Fibroblast of pulmonary artery (primary cell): ENCODE results near the gene PTPRE.

Source experiments
- DNase-seq: peaks from one replicate; pipeline ENCODE4 v3.0.0-alpha.2; 2010; ENCODE audit warnings: low read depth
- H3K4me3 ChIP-seq: replicated peaks from 2 replicates; pipeline ENCODE4 v1.5.1; 2011; ENCODE audit warnings: low read depth, mild to moderate bottlenecking, control low read depth, low read length, moderate library complexity
- TF ChIP-seq, protein P1 (sequence below): IDR thresholded peaks from 2 replicates; pipeline ENCODE4 v1.5.1; 2011; ENCODE audit warnings: mild to moderate bottlenecking, control low read depth, low read length, inconsistent platforms; ENCODE audit errors: missing control alignments

PTPRE gene

DNA sequence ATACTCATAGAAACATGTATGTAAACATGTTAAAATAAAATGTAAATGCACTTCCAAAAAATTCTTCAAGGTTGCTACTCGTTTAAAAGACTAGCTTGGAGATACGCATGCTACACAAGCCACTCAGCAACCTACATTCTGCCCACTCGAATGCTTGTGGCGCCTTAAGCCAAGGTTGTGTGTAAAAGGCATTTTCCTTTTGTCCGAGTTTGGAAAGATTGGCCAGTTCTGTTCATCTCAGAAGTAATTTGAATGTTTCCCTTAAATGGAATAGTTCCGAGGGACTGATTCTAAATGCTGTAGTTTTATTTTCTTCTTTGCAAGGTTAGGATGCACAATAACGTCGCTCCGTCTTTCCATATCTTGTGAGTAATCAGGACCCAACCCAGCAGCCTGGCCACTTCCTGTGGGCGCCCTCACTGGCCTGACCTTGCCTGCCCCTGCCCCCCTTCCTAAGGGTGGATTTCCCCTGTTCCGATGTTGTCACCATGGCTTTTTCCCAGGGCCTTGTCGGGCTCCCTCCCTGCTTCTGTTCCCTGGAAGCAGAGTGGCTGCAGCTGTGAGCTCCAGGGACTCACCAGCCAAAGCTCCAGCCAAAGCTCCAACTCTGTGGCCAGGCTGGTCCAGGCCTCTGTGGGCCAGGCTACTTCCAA lies 70.6 kb downstream of the PTPRE start:
- TF ChIP-seq, protein P1, sequence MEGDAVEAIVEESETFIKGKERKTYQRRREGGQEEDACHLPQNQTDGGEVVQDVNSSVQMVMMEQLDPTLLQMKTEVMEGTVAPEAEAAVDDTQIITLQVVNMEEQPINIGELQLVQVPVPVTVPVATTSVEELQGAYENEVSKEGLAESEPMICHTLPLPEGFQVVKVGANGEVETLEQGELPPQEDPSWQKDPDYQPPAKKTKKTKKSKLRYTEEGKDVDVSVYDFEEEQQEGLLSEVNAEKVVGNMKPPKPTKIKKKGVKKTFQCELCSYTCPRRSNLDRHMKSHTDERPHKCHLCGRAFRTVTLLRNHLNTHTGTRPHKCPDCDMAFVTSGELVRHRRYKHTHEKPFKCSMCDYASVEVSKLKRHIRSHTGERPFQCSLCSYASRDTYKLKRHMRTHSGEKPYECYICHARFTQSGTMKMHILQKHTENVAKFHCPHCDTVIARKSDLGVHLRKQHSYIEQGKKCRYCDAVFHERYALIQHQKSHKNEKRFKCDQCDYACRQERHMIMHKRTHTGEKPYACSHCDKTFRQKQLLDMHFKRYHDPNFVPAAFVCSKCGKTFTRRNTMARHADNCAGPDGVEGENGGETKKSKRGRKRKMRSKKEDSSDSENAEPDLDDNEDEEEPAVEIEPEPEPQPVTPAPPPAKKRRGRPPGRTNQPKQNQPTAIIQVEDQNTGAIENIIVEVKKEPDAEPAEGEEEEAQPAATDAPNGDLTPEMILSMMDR, result no peak
- H3K4me3 ChIP-seq, result no peak overlapping the region
- DNase-seq, result peak; percentile 67

DNA sequence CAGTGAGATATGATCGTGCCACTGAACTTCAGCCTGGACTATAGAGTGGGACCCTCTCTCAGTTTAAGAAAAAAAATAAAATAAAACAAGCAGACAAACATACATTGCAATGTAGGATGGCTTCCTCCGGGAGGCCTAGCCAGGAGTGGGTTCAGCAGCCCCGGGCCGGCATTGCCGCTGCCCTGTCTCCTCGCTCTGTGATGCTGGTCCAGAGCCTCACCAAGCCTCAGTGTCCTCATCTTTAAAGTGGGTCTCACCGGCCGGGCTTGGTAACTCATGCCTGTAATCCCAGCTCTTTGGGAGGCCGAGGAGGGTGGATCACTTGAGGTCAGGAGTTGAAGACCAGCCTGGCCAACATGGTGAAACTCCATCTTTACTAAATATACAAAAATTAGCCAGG lies 71.6 kb downstream of the PTPRE start:
- TF ChIP-seq, protein P1, result no peak
- H3K4me3 ChIP-seq, result no peak overlapping the region
- DNase-seq, result no peak

DNA sequence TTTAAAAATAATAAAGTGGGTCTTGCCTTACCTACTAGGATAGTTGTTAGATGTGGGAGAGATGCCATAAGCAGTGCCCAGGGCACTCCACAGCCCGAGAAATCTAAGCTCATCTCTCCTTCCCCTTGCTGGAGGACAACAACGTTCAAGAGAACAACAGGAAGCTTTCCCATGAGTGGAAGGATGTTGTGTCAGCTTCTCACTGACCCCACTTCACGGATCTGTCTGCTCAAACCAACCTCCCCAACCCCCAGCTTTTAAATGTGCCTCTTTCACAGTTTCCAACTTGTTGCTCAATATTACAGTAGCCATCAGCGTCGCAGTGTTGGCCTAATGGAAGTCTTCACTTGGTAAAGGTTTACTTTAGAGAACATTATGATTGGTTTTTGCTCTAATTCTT lies 72.1 kb downstream of the PTPRE start:
- H3K4me3 ChIP-seq, result no peak overlapping the region
- TF ChIP-seq, protein P1, result no peak
- DNase-seq, result no peak

DNA sequence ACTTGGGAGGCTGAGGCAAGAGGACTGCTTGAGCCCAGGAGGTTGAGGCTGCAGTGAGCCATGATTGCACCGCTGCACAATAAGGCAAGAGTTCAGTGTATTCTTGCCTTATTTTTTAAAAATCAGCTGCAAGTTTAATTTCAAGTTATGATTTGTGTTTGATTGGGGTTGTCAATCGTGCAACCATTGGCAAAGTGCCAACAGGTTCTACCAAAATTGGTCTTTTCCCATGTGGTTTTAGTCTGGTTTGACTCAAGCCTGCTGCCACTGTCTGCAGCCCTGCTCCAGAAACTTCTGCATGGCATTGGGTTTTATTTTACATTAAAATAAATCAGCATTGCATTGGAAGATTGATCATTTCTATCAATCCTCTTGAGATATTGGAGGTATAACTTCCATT lies 72.7 kb downstream of the PTPRE start:
- TF ChIP-seq, protein P1, result no peak
- no peak overlapping the region for H3K4me3 ChIP-seq

DNA sequence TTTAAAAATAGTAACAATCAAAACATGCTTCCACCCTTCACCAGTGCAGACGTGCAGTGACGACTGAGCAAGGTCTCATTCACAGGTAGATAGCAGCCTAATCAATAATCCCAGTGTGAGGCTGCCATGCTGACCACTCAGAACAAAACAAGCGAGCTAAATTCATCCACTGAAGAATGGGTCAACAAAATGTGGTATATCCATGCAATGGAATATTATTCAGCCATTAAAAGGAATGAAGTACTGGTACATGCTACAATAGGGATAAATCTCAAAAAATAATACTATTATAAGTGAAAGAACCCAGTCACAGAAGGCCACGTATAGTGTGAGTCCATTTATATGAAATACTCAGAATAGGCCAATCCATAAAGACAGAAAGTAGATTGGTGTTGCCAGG lies 74.0 kb downstream of the PTPRE start:
- DNase-seq, result no peak
- H3K4me3 ChIP-seq, result no peak overlapping the region
- TF ChIP-seq, protein P1, result no peak

More for the DNA sequence above, 72.7 kb downstream of the PTPRE start:
- no peak for DNase-seq

DNA sequence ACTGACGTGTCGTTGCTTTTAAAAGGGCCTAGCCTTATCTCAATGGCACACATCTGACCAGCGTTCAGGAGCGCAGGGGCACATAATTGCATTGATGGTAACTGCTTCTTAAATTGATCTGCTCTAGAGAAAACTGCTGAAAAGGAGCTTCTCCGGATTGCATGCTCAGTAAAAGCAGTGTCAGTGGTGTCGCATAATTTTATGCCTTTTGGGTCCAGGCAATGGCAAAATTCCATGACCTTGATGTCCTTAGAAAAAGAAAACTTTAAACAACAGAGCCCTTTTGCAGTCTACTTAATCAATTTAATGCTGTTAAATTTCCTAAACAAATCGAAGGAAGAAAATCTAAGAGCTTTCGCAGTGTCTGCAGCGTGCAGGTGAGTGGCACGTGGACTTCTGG lies 75.7 kb downstream of the PTPRE start:
- H3K4me3 ChIP-seq, result no peak overlapping the region
- no peak for DNase-seq
- TF ChIP-seq, protein P1, result no peak

DNA sequence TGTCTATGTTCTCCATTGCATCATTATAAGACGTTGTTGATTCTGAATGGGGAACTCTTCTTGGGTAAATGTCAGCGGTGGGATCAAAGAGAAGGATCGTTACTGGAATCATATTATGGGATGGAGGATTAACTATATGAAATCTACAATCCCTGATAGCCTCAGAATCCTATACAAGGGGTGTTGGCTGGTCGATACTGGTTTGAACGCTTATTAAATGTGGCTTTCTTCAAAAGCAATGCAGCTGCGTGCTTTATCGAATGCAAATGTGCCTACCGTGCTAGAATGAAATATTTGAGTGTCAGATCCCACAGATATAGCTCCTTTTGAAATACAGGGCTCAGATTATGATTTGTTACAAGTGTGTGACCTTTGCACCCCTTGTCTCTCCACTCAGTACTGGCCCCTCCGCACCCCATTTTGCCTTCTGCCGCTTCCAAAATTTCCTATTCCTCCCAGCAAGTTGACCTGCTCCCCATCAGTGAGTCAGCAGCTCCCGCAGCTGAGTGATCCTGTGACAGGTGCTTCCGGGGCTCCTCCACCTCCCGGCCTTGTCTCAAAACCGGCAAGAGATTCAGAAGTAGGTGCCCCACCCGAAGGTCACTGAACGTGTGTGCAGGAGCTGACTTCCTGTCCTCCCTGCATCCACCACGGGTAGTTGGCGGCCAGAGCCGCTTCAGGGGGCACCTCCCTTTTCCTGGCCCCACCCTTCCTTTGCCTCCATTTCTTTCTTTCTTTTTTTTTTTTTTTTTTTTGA lies 76.6 kb downstream of the PTPRE start:
- no peak overlapping the region for H3K4me3 ChIP-seq
- TF ChIP-seq, protein P1, result no peak
- no peak for DNase-seq
